Panc1 (cell line): ENCODE data around the gene MORN2. TPM values are rescaled to one million over a fixed set of nuclear protein-coding genes. Genes with fewer than 3 reads are reported as not detected.

ENCODE experiments used
- ATAC-seq: fragments of 200-7000 bp; cut with Tn5 transposase; 2 replicates; pipeline ENCODE4 v1.9.1; 2020; ENCODE audit warnings: mild to moderate bottlenecking, moderate library complexity
- BruUV-seq: library from RNA; stranded (reverse); fragments of 400-500 nt; replicated peaks from 2 replicates; lab custom pipeline; 2021; lab: Mats Ljungman, UMichigan
- CTCF ChIA-PET: fragments of 300-600 bp; sonication (Branson Sonifier 250); formaldehyde crosslinking; loops from one replicate; lab custom pipeline; 2022; ENCODE audit warnings: antibody characterized with exemption; lab: Charles Lee
- POLR2A ChIA-PET: fragments of 300-600 bp; sonication (Branson Sonifier 250); formaldehyde crosslinking; loops from one replicate; lab custom pipeline; 2022; ENCODE audit warnings: antibody characterized with exemption; lab: Charles Lee
- DNase-seq: peaks from one replicate; pipeline ENCODE4 v3.0.0-alpha.2; 2010; ENCODE audit warnings: low read depth, low spot score
- H3K27ac ChIP-seq: 2 replicates; pipeline ENCODE4 v1.5.1; 2011; ENCODE audit warnings: mild to moderate bottlenecking, low read length, inconsistent platforms
- H3K27me3 ChIP-seq: fragments of 200-500 bp; sonication (Bioruptor generic); 2 replicates; pipeline ENCODE4 v1.6.0; 2014; ENCODE audit warnings: low read length, inconsistent platforms; ENCODE audit not compliant: control insufficient read depth, insufficient read depth
- H3K36me3 ChIP-seq: fragments of 200-500 bp; sonication (Bioruptor generic); 2 replicates; pipeline ENCODE4 v1.5.1; 2014; ENCODE audit warnings: inconsistent platforms, mild to moderate bottlenecking, low read length, moderate library complexity; ENCODE audit not compliant: control insufficient read depth, insufficient read depth
- H3K4me1 ChIP-seq: 2 replicates; pipeline ENCODE4 v1.5.1; 2011; ENCODE audit warnings: inconsistent platforms, mild to moderate bottlenecking, low read length, moderate library complexity; ENCODE audit not compliant: control insufficient read depth, insufficient read depth
- H3K4me3 ChIP-seq, 2 experiments: 2 replicates each; pipeline ENCODE4 v1.5.1; 2011 to 2012; ENCODE audit warnings: low read depth in 2 of 2, low read length in 2 of 2, mild to moderate bottlenecking in 2 of 2, inconsistent platforms in 1 of 2, moderate library complexity in 1 of 2
- H3K9me3 ChIP-seq: fragments of 200-500 bp; sonication (Bioruptor generic); 2 replicates; pipeline ENCODE4 v1.5.1; 2014; ENCODE audit warnings: low read depth, mild to moderate bottlenecking, inconsistent platforms, low read length, moderate library complexity; ENCODE audit not compliant: control insufficient read depth, insufficient read depth
- CTCF ChIP-seq: fragments of 450-650 bp; IDR thresholded peaks from 2 replicates; pipeline ENCODE4 v1.5.1; 2017; ENCODE audit warnings: mild to moderate bottlenecking
- POLR2AphosphoS5 ChIP-seq: IDR thresholded peaks from 2 replicates; pipeline ENCODE4 v1.6.1; 2012; ENCODE audit warnings: mild to moderate bottlenecking, low read depth, low read length, moderate library complexity
- SIN3A ChIP-seq: IDR thresholded peaks from 2 replicates; pipeline ENCODE4 v1.6.1; 2012; ENCODE audit warnings: low read depth, mild to moderate bottlenecking, low read length, moderate library complexity, borderline replicate concordance; ENCODE audit not compliant: insufficient read depth
- TCF7L2 ChIP-seq: IDR thresholded peaks from 2 replicates; pipeline ENCODE4 v1.6.1; 2011; ENCODE audit warnings: mild to moderate bottlenecking, low read depth, low read length, inconsistent platforms
- in situ Hi-C: cut with HindIII; loops from 2 replicates; pipeline ENCODE4 v1.10.0; 2016; ENCODE audit warnings: low sequenced_read_pairs, low pct_unique_long_range_greater_than_20kb
- intact Hi-C: fragments of 100-400 bp; cut with micrococcal nuclease; formaldehyde crosslinking; loops from one replicate; pipeline ENCODE4 v1.10.0; 2022; ENCODE audit not compliant: unreplicated experiment
- total RNA-seq: library from RNA; stranded (reverse); gene quantifications from one replicate; pipeline ENCODE4 v1.2.1, GENCODE V29; 2021; ENCODE audit not compliant: unreplicated experiment
- TF ChIP-seq, protein P1 (sequence below), 2 experiments: IDR thresholded peaks; 2 replicates each; pipeline ENCODE4 v1.6.1; 2011 to 2012; ENCODE audit warnings: low read depth in 2 of 2, control low read depth in 1 of 2, low read length in 1 of 2, mild to moderate bottlenecking in 1 of 2, moderate library complexity in 1 of 2; ENCODE audit not compliant: insufficient read depth in 1 of 2

MORN2 gene
- total RNA-seq, 1 experiment from 2014 or later, result 10.1 TPM

GRCh38 chr2:38835990-38836389 is 39.8 kb upstream of the MORN2 start:
- Histone ChIP-seq H3K9me3 (no peaks in the 10 kb centered on the region), H3K36me3 (no peaks in the 10 kb centered on the region), H3K4me1 (no peaks in the 10 kb centered on the region), H3K27me3 (no peaks in the 10 kb centered on the region), H3K4me3 (no peak overlapping the region), H3K27ac (no peak overlapping the region)
- no peak for ATAC-seq
- no TSS peak for BruUV-seq
- TF ChIP-seq CTCF, result no peak
- TF ChIP-seq, protein P1, sequence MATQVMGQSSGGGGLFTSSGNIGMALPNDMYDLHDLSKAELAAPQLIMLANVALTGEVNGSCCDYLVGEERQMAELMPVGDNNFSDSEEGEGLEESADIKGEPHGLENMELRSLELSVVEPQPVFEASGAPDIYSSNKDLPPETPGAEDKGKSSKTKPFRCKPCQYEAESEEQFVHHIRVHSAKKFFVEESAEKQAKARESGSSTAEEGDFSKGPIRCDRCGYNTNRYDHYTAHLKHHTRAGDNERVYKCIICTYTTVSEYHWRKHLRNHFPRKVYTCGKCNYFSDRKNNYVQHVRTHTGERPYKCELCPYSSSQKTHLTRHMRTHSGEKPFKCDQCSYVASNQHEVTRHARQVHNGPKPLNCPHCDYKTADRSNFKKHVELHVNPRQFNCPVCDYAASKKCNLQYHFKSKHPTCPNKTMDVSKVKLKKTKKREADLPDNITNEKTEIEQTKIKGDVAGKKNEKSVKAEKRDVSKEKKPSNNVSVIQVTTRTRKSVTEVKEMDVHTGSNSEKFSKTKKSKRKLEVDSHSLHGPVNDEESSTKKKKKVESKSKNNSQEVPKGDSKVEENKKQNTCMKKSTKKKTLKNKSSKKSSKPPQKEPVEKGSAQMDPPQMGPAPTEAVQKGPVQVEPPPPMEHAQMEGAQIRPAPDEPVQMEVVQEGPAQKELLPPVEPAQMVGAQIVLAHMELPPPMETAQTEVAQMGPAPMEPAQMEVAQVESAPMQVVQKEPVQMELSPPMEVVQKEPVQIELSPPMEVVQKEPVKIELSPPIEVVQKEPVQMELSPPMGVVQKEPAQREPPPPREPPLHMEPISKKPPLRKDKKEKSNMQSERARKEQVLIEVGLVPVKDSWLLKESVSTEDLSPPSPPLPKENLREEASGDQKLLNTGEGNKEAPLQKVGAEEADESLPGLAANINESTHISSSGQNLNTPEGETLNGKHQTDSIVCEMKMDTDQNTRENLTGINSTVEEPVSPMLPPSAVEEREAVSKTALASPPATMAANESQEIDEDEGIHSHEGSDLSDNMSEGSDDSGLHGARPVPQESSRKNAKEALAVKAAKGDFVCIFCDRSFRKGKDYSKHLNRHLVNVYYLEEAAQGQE (IDR thresholded peaks at IDR 0.05; ENCODE audit: insufficient read depth in 1 of 2, low read depth in 2 of 2, low read length in 1 of 2), result no peak
- TF ChIP-seq POLR2AphosphoS5, result no peak
- TF ChIP-seq TCF7L2, result no peak
- TF ChIP-seq SIN3A, result no peak
- ChIA-PET CTCF (interaction anchor here (0.6 kb wide), 1 partner anchor 393 kb away, joined by 4 read pairs; no protein-coding TSS in a partner anchor), POLR2A (no interaction called here)
- no peak for DNase-seq
- in situ Hi-C loops (no loop called here), intact Hi-C loops (no loop called here)

GRCh38 chr2:38836791-38837190 is 39.0 kb upstream of the MORN2 start:
- BruUV-seq, result no TSS peak

More at GRCh38 chr2:38836791-38837190, 39.0 kb upstream of the MORN2 start:
- ChIA-PET CTCF (interaction anchor here (0.6 kb wide), 1 partner anchor 392 kb away, joined by 4 read pairs; no protein-coding TSS in a partner anchor), POLR2A (no interaction called here)
- in situ Hi-C loops (no loop called here), intact Hi-C loops (no loop called here)
- H3K4me1 ChIP-seq, result no peaks in the 10 kb centered on the region
- TF ChIP-seq CTCF, result no peak
- no peak for TF ChIP-seq POLR2AphosphoS5
- TF ChIP-seq TCF7L2, result no peak
- TF ChIP-seq, protein P1 (IDR thresholded peaks at IDR 0.05; ENCODE audit: insufficient read depth in 1 of 2, low read depth in 2 of 2, low read length in 1 of 2), result no peak
- no peak for TF ChIP-seq SIN3A
- H3K9me3 ChIP-seq, result no peaks in the 10 kb centered on the region
- H3K27me3 ChIP-seq, result no peaks in the 10 kb centered on the region
- no peaks in the 10 kb centered on the region for H3K36me3 ChIP-seq
- DNase-seq, result no peak
- ATAC-seq, result no peak
- no peak overlapping the region for H3K4me3 ChIP-seq
- no peak overlapping the region for H3K27ac ChIP-seq
